K562 (cell line): ENCODE results near the gene CPNE9. TPM values are rescaled to one million over a fixed set of nuclear protein-coding genes. Genes with fewer than 3 reads are reported as not detected.
A peak's percentile ranks its signal among the peaks of the same experiment; 100 is the strongest.

ENCODE experiments used
- ATF1 ChIP-seq, 2 experiments: fragments of 450-650 bp in 1 of 2; IDR thresholded peaks; 2 replicates each; pipeline ENCODE4 v1.6.1; 2016; ENCODE audit warnings: missing compliant biosample characterization in 1 of 2, missing genetic modification characterization in 1 of 2
- CBX3 ChIP-seq, 2 experiments: IDR thresholded peaks; 1 replicate in 1 of 2; 2 replicates in 1 of 2; pipeline ENCODE4 v1.6.1; 2012; ENCODE audit warnings: inconsistent platforms in 2 of 2, low read length in 2 of 2, borderline replicate concordance in 1 of 2, control low read depth in 1 of 2
- CREM ChIP-seq: IDR thresholded peaks from 2 replicates; pipeline ENCODE4 v1.6.1; 2014; ENCODE audit warnings: antibody characterized with exemption, low read depth
- DNMT1 ChIP-seq: fragments of 450-650 bp; IDR thresholded peaks from 2 replicates; pipeline ENCODE4 v1.6.1; 2016; ENCODE audit warnings: antibody characterized with exemption, mild to moderate bottlenecking
- HMGN3 ChIP-seq: IDR thresholded peaks from 2 replicates; pipeline ENCODE4 v1.6.1; 2011; ENCODE audit warnings: borderline replicate concordance, low read depth, mild to moderate bottlenecking, mixed read lengths, low read length; ENCODE audit not compliant: insufficient read length; ENCODE audit errors: extremely low read depth
- LCOR ChIP-seq: sonication (generic); formaldehyde crosslinking; IDR thresholded peaks from 2 replicates; pipeline ENCODE4 v1.8.0; 2022; ENCODE audit warnings: mild to moderate bottlenecking, missing genetic modification reagents
- NFIX ChIP-seq: fragments of 250-450 bp; sonication (Bioruptor Pico); IDR thresholded peaks from 2 replicates; pipeline ENCODE4 v1.4.0; 2020; ENCODE audit warnings: low read depth, mild to moderate bottlenecking, moderate library complexity
- PTBP1 ChIP-seq: fragments of 200-400 bp; formaldehyde crosslinking; IDR thresholded peaks from 2 replicates; pipeline ENCODE4 v1.6.1; 2017; ENCODE audit warnings: low read depth, low read length
- RAD51 ChIP-seq: fragments of 450-650 bp; IDR thresholded peaks from 2 replicates; pipeline ENCODE4 v1.7.1; 2016; ENCODE audit warnings: low read depth, mild to moderate bottlenecking, borderline replicate concordance
- RBM25 ChIP-seq: fragments of 200-400 bp; formaldehyde crosslinking; IDR thresholded peaks from 2 replicates; pipeline ENCODE4 v1.6.1; 2018; ENCODE audit warnings: low read length, low read depth, moderate library complexity; ENCODE audit not compliant: severe bottlenecking
- SETDB1 ChIP-seq: IDR thresholded peaks from one replicate; pipeline ENCODE4 v1.6.1; 2012; ENCODE audit warnings: low read length, control low read depth, inconsistent platforms
- SIN3A ChIP-seq, 2 experiments: fragments of 150-350 bp in 1 of 2; IDR thresholded peaks; 2 replicates each; pipeline ENCODE4 v1.6.1; 2011 to 2016; ENCODE audit warnings: borderline replicate concordance in 2 of 2, low read depth in 2 of 2, low read length in 2 of 2, mild to moderate bottlenecking in 2 of 2, moderate library complexity in 2 of 2; ENCODE audit not compliant: control insufficient read depth in 1 of 2
- SIX5 ChIP-seq, 2 experiments: IDR thresholded peaks; 2 replicates each; pipeline ENCODE4 v1.6.1; 2011; ENCODE audit warnings: low read length in 2 of 2, borderline replicate concordance in 1 of 2, low read depth in 1 of 2, mild to moderate bottlenecking in 1 of 2, moderate library complexity in 1 of 2; ENCODE audit not compliant: insufficient read depth in 1 of 2
- ZNF324 ChIP-seq: fragments of 250-450 bp; sonication (Bioruptor Pico); IDR thresholded peaks from 2 replicates; pipeline ENCODE4 v1.4.0; 2020; ENCODE audit warnings: mild to moderate bottlenecking
- ZNF639 ChIP-seq, 2 experiments: fragments of 200-800 bp in 1 of 2; sonication (Bioruptor generic) in 1 of 2; sonication (generic) in 1 of 2; formaldehyde crosslinking in 1 of 2; IDR thresholded peaks in 1 of 2; conservative IDR thresholded peaks in 1 of 2; 2 replicates each; pipeline versions ENCODE4 v1.5.0 to v1.6.1; 2016 to 2020; ENCODE audit warnings: missing compliant biosample characterization in 1 of 2, missing genetic modification characterization in 1 of 2, missing genetic modification reagents in 1 of 2
- polyA plus RNA-seq, 8 experiments: library from polyadenylated mRNA; depleted of rRNA in 4 of 8; stranded (reverse) in 5 of 8; unstranded in 3 of 8; fragments of >200 nt; fragmentation: Nextera tagmentation in 2 of 8; fragmentation: Illumina TruSeq in 1 of 8; extraction: Ambion mirVana in 2 of 8; extraction: Trizol in 1 of 8; gene quantifications; 2 replicates each; pipeline versions ENCODE4 v1.2.1 to v1.2.3, GENCODE V29; 2011 to 2014; ENCODE audit warnings: inconsistent platforms in 1 of 8, missing spikeins in 1 of 8
- total RNA-seq, 7 experiments: library from RNA; depleted of rRNA in 6 of 7; stranded (reverse); fragments of >200 nt in 6 of 7; fragmentation: Illumina TruSeq in 2 of 7; extraction: Trizol in 2 of 7; gene quantifications; 2 replicates each; pipeline versions ENCODE4 v1.2.1 to v1.2.3, GENCODE V29; 2011 to 2021; ENCODE audit warnings: low replicate concordance in 1 of 7
- TF ChIP-seq, protein P1 (sequence below): sonication (generic); formaldehyde crosslinking; IDR thresholded peaks from 2 replicates; pipeline ENCODE4 v1.8.0; 2022; ENCODE audit warnings: missing genetic modification reagents, mild to moderate bottlenecking, moderate library complexity, borderline replicate concordance
- TF ChIP-seq, protein P2 (sequence below), 2 experiments: IDR thresholded peaks in 1 of 2; conservative IDR thresholded peaks in 1 of 2; 2 replicates each; pipeline ENCODE4 v1.6.1; 2016; ENCODE audit warnings: low read depth in 2 of 2, mild to moderate bottlenecking in 1 of 2, missing compliant biosample characterization in 1 of 2, missing genetic modification characterization in 1 of 2, moderate library complexity in 1 of 2

Gene CPNE9
- total and polyA plus RNA-seq, 9 of the 15 experiments (the other 6 are each of a cell fraction or from before 2014, with no cell fraction given) = 0.22 to 0.56 (median 0.29) TPM; not detected in 3

- peak; percentile 37 for TF ChIP-seq RBM25
- TF ChIP-seq HMGN3 = peak; percentile 68
- peak; percentile 36 for TF ChIP-seq SETDB1
- TF ChIP-seq, protein P1, sequence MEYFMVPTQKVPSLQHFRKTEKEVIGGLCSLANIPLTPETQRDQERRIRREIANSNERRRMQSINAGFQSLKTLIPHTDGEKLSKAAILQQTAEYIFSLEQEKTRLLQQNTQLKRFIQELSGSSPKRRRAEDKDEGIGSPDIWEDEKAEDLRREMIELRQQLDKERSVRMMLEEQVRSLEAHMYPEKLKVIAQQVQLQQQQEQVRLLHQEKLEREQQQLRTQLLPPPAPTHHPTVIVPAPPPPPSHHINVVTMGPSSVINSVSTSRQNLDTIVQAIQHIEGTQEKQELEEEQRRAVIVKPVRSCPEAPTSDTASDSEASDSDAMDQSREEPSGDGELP (CRISPR knock-in tag) = peak; percentile 100
- no peak for TF ChIP-seq DNMT1
- 0 out of 2 replicates have a peak, but pooled peaks have one; percentile 11 for TF ChIP-seq PTBP1
- TF ChIP-seq ATF1 (CRISPR knock-in tag; IDR thresholded peaks at IDR 0.05) = no peak
- TF ChIP-seq ATF1 (tag; IDR thresholded peaks at IDR 0.05) = peak; percentile 80; the same call in 1 of the 2 replicates
- TF ChIP-seq CBX3 (IDR thresholded peaks at IDR 0.05; ENCODE audit: borderline replicate concordance in 1 of 2, low read length in 2 of 2) = peak in 1 of 2 experiments; percentile 67; a peak in 1 of 3 replicates
- peak in 1 of 2 experiments; percentile 78; a peak in 1 of 4 replicates for TF ChIP-seq ZNF639 (CRISPR knock-in tag; conservative IDR thresholded peaks at IDR 0.05 in 1 of 2, IDR thresholded peaks at IDR 0.05 in 1 of 2)
- TF ChIP-seq LCOR (CRISPR knock-in tag) = peak; percentile 77; the same call in 1 of the 2 replicates
- TF ChIP-seq, protein P2, sequence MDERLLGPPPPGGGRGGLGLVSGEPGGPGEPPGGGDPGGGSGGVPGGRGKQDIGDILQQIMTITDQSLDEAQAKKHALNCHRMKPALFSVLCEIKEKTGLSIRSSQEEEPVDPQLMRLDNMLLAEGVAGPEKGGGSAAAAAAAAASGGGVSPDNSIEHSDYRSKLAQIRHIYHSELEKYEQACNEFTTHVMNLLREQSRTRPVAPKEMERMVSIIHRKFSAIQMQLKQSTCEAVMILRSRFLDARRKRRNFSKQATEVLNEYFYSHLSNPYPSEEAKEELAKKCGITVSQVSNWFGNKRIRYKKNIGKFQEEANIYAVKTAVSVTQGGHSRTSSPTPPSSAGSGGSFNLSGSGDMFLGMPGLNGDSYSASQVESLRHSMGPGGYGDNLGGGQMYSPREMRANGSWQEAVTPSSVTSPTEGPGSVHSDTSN (CRISPR knock-in tag; IDR thresholded peaks at IDR 0.05; ENCODE audit: low read depth) = no peak
- TF ChIP-seq, protein P2 (tag; conservative IDR thresholded peaks at IDR 0.05; ENCODE audit: low read depth) = 0 out of 2 replicates have a peak, but pooled peaks have one; percentile 9
- TF ChIP-seq CREM = peak; percentile 65
- peak; percentile 79 to 92; a peak in 3 of 4 replicates for TF ChIP-seq SIN3A (IDR thresholded peaks at IDR 0.05; ENCODE audit: borderline replicate concordance in 2 of 2, control insufficient read depth in 1 of 2, low read depth in 2 of 2, low read length in 2 of 2)
- 0 out of 2 replicates have a peak, but pooled peaks have one; percentile 6 for TF ChIP-seq RAD51
- peak; percentile 37 for TF ChIP-seq NFIX (CRISPR knock-in tag)
- no peak; the same call in 1 of the 2 replicates for TF ChIP-seq ZNF324 (CRISPR knock-in tag)
- TF ChIP-seq SIX5 (IDR thresholded peaks at IDR 0.05; ENCODE audit: borderline replicate concordance in 1 of 2, insufficient read depth in 1 of 2, low read depth in 1 of 2, low read length in 2 of 2) = no peak
Measured at GRCh38 chr3:9749645-9750555, 46.3 kb downstream of the CPNE9 start, which contains the start of gene OGG1 (continued).
